HepG2 (cell line): Measurements from ENCODE around the gene GMFB. TPM values are rescaled to one million over a fixed set of nuclear protein-coding genes. Genes with fewer than 3 reads are reported as not detected.

Source experiments
- ATAC-seq: fragments of 200-7000 bp; cut with Tn5 transposase; 3 replicates; pipeline ENCODE4 v1.9.1; 2020; ENCODE audit warnings: mild to moderate bottlenecking, moderate library complexity
- BruUV-seq: library from RNA; stranded (reverse); fragments of 400-500 nt; replicated peaks from 2 replicates; lab custom pipeline; 2021; lab: Mats Ljungman, UMichigan
- CTCF ChIA-PET: fragments of 300-600 bp; formaldehyde crosslinking; extraction: SDS; loops from one replicate; lab custom pipeline; 2021; ENCODE audit warnings: low total read pairs, inconsistent platforms, low intra/inter-chr PET ratio; lab: Yijun Ruan, JAX
- POLR2A ChIA-PET: fragments of 350-600 bp; sonication (Branson Sonifier 250); formaldehyde crosslinking; loops from one replicate; lab custom pipeline; 2020; ENCODE audit warnings: antibody characterized with exemption, inconsistent platforms; lab: Yijun Ruan, JAX
- DNase-seq: peaks from one replicate; pipeline ENCODE4 v3.0.0-alpha.2; 2015; ENCODE audit warnings: low spot score
- FAIRE-seq: peaks from 3 replicates; lab custom pipeline; 2011; peaks lifted over from hg19 to GRCh38; lab: Jason Lieb, UNC
- H2AFZ ChIP-seq: one replicate; pipeline ENCODE4 v1.6.1; 2011; ENCODE audit warnings: low read length, inconsistent platforms
- H3K27ac ChIP-seq: fragments of 300-600 bp; 3 replicates; pipeline ENCODE4 v1.8.0; 2011; ENCODE audit warnings: mixed run types, mild to moderate bottlenecking, mixed read lengths, low read length, inconsistent platforms; ENCODE audit not compliant: insufficient read depth; ENCODE audit errors: extremely low read length
- H3K27me3 ChIP-seq, 2 experiments: fragments of 200-600 bp in 1 of 2; 2 replicates in 1 of 2; 3 replicates in 1 of 2; pipeline versions ENCODE4 v1.6.0 to v1.8.0; 2011; ENCODE audit warnings: low read length in 2 of 2, mild to moderate bottlenecking in 2 of 2, moderate library complexity in 2 of 2, inconsistent platforms in 1 of 2; ENCODE audit not compliant: insufficient read depth in 2 of 2, control insufficient read depth in 1 of 2
- H3K36me3 ChIP-seq, 2 experiments: fragments of 200-600 bp in 1 of 2; replicated peaks in 1 of 2; 2 replicates in 1 of 2; 3 replicates in 1 of 2; pipeline versions ENCODE4 v1.5.1 to v1.8.0; 2011; ENCODE audit warnings: low read length in 2 of 2, inconsistent platforms in 1 of 2; ENCODE audit not compliant: insufficient read depth in 2 of 2, control insufficient read depth in 1 of 2
- H3K4me1 ChIP-seq: 2 replicates; pipeline ENCODE4 v1.5.1; 2012; ENCODE audit warnings: low read length, inconsistent platforms; ENCODE audit not compliant: insufficient read depth
- H3K4me2 ChIP-seq: 2 replicates; pipeline ENCODE4 v1.6.0; 2011; ENCODE audit warnings: low read depth, low read length, inconsistent platforms
- H3K4me3 ChIP-seq, 3 experiments: fragments of 200-600 bp in 1 of 3; sonication (generic), shearing (Covaris generic) in 1 of 3; replicated peaks in 1 of 3; 2 replicates each; pipeline ENCODE4 v1.5.1; 2011 to 2016; ENCODE audit warnings: low read length in 3 of 3, inconsistent platforms in 2 of 3, low read depth in 2 of 3, mild to moderate bottlenecking in 2 of 3, control low read depth in 1 of 3, mixed read lengths in 1 of 3; ENCODE audit not compliant: insufficient read depth in 1 of 3
- H3K79me2 ChIP-seq: one replicate; pipeline ENCODE4 v1.6.1; 2011; ENCODE audit warnings: low read length, inconsistent platforms; ENCODE audit not compliant: insufficient read depth
- H3K9ac ChIP-seq: 2 replicates; pipeline ENCODE4 v1.6.0; 2011; ENCODE audit warnings: mild to moderate bottlenecking, low read depth, low read length, inconsistent platforms; ENCODE audit not compliant: insufficient read depth
- H3K9me3 ChIP-seq: 2 replicates; pipeline ENCODE4 v1.5.1; 2012; ENCODE audit warnings: mild to moderate bottlenecking, low read length
- H4K20me1 ChIP-seq: 2 replicates; pipeline ENCODE4 v1.6.0; 2011; ENCODE audit warnings: inconsistent platforms, mild to moderate bottlenecking, low read length, moderate library complexity; ENCODE audit not compliant: insufficient read depth
- AHR ChIP-seq: IDR thresholded peaks from 2 replicates; pipeline ENCODE4 v1.6.1; 2018; ENCODE audit warnings: missing genetic modification reagents, missing compliant biosample characterization
- ASH2L ChIP-seq: fragments of 300-600, 200-600 bp; sonication (generic); IDR thresholded peaks from 2 replicates; pipeline ENCODE4 v1.7.0; 2017; ENCODE audit warnings: low read depth, mild to moderate bottlenecking, moderate library complexity, mixed read lengths, low read length; ENCODE audit not compliant: insufficient read length
- KLF12 ChIP-seq: sonication (generic); formaldehyde crosslinking; IDR thresholded peaks from 2 replicates; pipeline ENCODE4 v1.4.0; 2020; ENCODE audit warnings: missing genetic modification reagents, borderline replicate concordance
- RFX1 ChIP-seq: fragments of 450-650 bp; IDR thresholded peaks from 2 replicates; pipeline ENCODE4 v1.6.1; 2017
- ZFYVE20 ChIP-seq: sonication (generic); formaldehyde crosslinking; IDR thresholded peaks from 2 replicates; pipeline ENCODE4 v1.8.0; 2023; ENCODE audit warnings: low read depth, mild to moderate bottlenecking, moderate library complexity, missing genetic modification reagents, borderline replicate concordance
- ZKSCAN1 ChIP-seq: fragments of 150-350 bp; IDR thresholded peaks from 2 replicates; pipeline ENCODE4 v1.6.1; 2014; ENCODE audit warnings: low read length
- ZNF772 ChIP-seq: sonication (generic); formaldehyde crosslinking; IDR thresholded peaks from 2 replicates; pipeline ENCODE4 v1.5.0; 2020; ENCODE audit warnings: mild to moderate bottlenecking, missing genetic modification reagents
- ZSCAN12 ChIP-seq: sonication (generic); formaldehyde crosslinking; IDR thresholded peaks from 2 replicates; pipeline ENCODE4 v1.9.0; 2021; ENCODE audit warnings: mild to moderate bottlenecking, missing genetic modification reagents
- WGBS: methylation state at CpG from one replicate; pipeline ENCODE4 v1.1.6; 2017; ENCODE audit warnings: low lambda C conversion rate; 5-methylcytosine and 5-hydroxymethylcytosine counted together
- in situ Hi-C: cut with HindIII; loops from 2 replicates; pipeline ENCODE4 v1.10.0; 2017; ENCODE audit warnings: low pct_unique_long_range_greater_than_20kb; ENCODE audit not compliant: extremely low pct_ligation_motif_present
- intact Hi-C: fragments of 100-400 bp; cut with micrococcal nuclease; formaldehyde crosslinking; loops from one replicate; pipeline ENCODE4 v1.10.0; 2022; ENCODE audit not compliant: unreplicated experiment
- polyA plus RNA-seq, 8 experiments: library from polyadenylated mRNA; depleted of rRNA in 3 of 8; stranded (reverse) in 7 of 8; unstranded in 1 of 8; fragments of >200 nt; fragmentation: Illumina TruSeq in 4 of 8; extraction: Trizol in 4 of 8; gene quantifications; 2 replicates each; pipeline versions ENCODE4 v1.2.1 to v1.2.3, GENCODE V29; 2011 to 2016; ENCODE audit warnings: low read depth in 4 of 8, missing spikeins in 1 of 8, mixed read lengths in 1 of 8; ENCODE audit not compliant: insufficient read depth in 1 of 8
- total RNA-seq, 5 experiments: library from RNA; depleted of rRNA; stranded (reverse); fragments of >200 nt; fragmentation: Illumina TruSeq; extraction: Trizol; gene quantifications; 2 replicates each; pipeline ENCODE4 v1.2.3, GENCODE V29; 2016; ENCODE audit warnings: low read depth in 1 of 5
- TF ChIP-seq, protein P1 (sequence below): sonication (generic); formaldehyde crosslinking; IDR thresholded peaks from 2 replicates; pipeline ENCODE4 v1.8.0; 2022; ENCODE audit warnings: missing genetic modification reagents, mild to moderate bottlenecking, inconsistent platforms, borderline replicate concordance
- TF ChIP-seq, protein P2 (sequence below): sonication (generic); formaldehyde crosslinking; IDR thresholded peaks from 2 replicates; pipeline ENCODE4 v1.4.0; 2020; ENCODE audit warnings: mild to moderate bottlenecking, missing genetic modification reagents
- TF ChIP-seq, protein P3 (sequence below): sonication (generic); formaldehyde crosslinking; IDR thresholded peaks from 2 replicates; pipeline ENCODE4 v1.5.0; 2020; ENCODE audit warnings: missing genetic modification reagents
- TF ChIP-seq, protein P4 (sequence below): sonication (generic); formaldehyde crosslinking; IDR thresholded peaks from 2 replicates; pipeline ENCODE4 v1.8.0; 2022; ENCODE audit warnings: mild to moderate bottlenecking, missing genetic modification reagents
- TF ChIP-seq, protein P5 (sequence below): sonication (generic); formaldehyde crosslinking; IDR thresholded peaks from 2 replicates; pipeline ENCODE4 v1.5.0; 2020; ENCODE audit warnings: mild to moderate bottlenecking, missing genetic modification reagents

GMFB gene
- total and polyA plus RNA-seq, 2 of the 13 experiments (the other 11 are each of a cell fraction or from before 2014, with no cell fraction given) = 17.3 to 68.2 TPM

DNA sequence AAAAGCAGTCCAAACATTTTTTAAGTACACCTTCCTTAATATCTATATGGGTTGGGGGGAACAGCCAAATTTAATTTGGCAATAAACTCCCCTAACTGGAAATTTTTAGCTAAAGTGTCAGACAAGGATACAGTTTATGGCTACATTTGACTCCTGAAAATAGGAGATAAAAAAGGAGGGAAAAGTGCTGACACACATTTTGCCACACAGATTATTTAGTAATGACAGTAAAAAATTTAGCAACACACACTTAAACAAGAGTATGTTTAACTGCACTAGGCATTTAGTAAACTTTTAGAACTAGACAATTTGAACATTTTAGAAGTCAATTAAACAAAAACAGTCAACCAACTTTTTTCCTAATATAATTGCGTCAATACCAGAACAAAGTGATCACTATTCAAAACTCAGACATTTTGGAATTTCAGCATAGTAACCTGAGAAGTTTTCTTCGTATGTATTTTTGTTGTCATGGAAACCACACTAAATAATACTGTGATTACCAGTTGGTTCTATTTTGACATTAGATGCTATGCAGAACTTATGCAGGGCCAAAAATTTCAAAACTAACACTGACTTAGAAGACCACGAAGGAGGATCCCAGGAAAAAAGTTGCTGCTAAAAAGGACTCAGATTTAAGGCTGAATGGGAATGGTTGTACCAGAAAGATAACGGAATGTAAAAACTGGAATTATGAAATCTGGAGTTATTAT lies 13.4 kb downstream of the GMFB start (continued):
- TF ChIP-seq ZFYVE20 (CRISPR knock-in tag) = no peak
- TF ChIP-seq RFX1 = peak; percentile 34; the same call in 1 of the 2 replicates
- TF ChIP-seq, protein P1, sequence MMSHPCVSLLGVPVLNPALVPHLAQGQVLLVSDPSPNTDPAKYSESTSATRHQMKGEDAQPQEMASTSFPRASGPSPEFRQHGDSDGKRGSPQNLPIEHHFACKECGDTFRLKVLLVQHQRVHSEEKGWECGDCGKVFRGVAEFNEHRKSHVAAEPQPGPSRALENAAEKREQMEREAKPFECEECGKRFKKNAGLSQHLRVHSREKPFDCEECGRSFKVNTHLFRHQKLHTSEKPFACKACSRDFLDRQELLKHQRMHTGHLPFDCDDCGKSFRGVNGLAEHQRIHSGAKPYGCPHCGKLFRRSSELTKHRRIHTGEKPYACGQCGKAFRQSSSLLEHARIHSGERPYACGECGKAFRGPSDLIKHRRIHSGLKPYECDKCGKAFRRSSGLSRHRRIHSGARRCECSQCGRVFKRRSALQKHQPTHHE (CRISPR knock-in tag) = no peak
- TF ChIP-seq, protein P2, sequence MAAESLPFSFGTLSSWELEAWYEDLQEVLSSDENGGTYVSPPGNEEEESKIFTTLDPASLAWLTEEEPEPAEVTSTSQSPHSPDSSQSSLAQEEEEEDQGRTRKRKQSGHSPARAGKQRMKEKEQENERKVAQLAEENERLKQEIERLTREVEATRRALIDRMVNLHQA (CRISPR knock-in tag) = no peak
- TF ChIP-seq AHR (CRISPR knock-in tag) = no peak
- no peak for TF ChIP-seq KLF12 (CRISPR knock-in tag)

DNA sequence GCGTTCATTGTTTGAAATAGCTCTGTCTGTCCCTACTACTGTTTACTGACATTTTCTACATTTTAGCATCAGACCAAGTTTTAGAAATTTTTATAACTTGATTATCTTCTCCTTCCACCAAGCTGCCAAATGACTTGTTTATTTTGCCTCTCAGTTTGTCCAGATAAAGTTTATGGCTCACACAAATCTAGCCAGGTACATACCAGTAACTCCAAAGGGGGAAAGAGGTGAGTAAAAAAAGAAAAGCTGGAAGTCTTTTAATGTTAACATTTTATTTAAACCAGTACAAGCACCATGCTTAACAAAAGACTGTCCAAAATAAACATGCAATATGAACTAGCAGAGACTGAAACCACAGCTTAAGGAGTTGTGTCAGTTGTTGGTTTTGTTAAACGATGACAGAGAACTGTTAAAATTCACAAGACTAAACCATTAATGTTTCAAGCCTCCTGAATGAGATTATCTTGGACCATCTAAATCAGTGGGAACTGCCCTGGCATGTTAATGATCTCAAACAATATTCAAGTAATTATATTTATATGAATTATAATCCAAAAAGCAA lies 14.5 kb downstream of the GMFB start:
- no peaks in the 10 kb centered on the region for H3K27me3 ChIP-seq
- DNase-seq (no peak), FAIRE-seq (peak; percentile 43), ATAC-seq (no peak)
- H3K4me1 ChIP-seq = 0 out of 2 replicates have a peak, but pooled peaks cover 14% of the 10 kb centered on the region
- no peaks in the 10 kb centered on the region for H3K9me3 ChIP-seq
- ChIA-PET POLR2A (no interaction called here), CTCF (no interaction called here)
- no peaks in the 10 kb centered on the region for H4K20me1 ChIP-seq
- no peak overlapping the region for H3K4me3 ChIP-seq
- no peak overlapping the region for H3K27ac ChIP-seq
- no peak overlapping the region for H2AFZ ChIP-seq
- in situ Hi-C loops = no loop called here
- no peak overlapping the region for H3K4me2 ChIP-seq
- intact Hi-C loops = no loop called here
- H3K79me2 ChIP-seq = no peaks in the 10 kb centered on the region
- no peak overlapping the region for H3K9ac ChIP-seq
- WGBS = 96% methylated on average over 2 of the region's 2 CpGs
- no TSS peak for BruUV-seq
- peaks cover 3 to 19% of the 10 kb centered on the region in 2 experiments; a peak in 4 of 5 replicates for H3K36me3 ChIP-seq
- TF ChIP-seq, protein P3, sequence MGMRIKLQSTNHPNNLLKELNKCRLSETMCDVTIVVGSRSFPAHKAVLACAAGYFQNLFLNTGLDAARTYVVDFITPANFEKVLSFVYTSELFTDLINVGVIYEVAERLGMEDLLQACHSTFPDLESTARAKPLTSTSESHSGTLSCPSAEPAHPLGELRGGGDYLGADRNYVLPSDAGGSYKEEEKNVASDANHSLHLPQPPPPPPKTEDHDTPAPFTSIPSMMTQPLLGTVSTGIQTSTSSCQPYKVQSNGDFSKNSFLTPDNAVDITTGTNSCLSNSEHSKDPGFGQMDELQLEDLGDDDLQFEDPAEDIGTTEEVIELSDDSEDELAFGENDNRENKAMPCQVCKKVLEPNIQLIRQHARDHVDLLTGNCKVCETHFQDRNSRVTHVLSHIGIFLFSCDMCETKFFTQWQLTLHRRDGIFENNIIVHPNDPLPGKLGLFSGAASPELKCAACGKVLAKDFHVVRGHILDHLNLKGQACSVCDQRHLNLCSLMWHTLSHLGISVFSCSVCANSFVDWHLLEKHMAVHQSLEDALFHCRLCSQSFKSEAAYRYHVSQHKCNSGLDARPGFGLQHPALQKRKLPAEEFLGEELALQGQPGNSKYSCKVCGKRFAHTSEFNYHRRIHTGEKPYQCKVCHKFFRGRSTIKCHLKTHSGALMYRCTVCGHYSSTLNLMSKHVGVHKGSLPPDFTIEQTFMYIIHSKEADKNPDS (CRISPR knock-in tag) = no peak
- TF ChIP-seq ZNF772 (CRISPR knock-in tag) (no peak), ASH2L (no peak), ZKSCAN1 (no peak), ZSCAN12 (CRISPR knock-in tag) (no peak)
- TF ChIP-seq, protein P4, sequence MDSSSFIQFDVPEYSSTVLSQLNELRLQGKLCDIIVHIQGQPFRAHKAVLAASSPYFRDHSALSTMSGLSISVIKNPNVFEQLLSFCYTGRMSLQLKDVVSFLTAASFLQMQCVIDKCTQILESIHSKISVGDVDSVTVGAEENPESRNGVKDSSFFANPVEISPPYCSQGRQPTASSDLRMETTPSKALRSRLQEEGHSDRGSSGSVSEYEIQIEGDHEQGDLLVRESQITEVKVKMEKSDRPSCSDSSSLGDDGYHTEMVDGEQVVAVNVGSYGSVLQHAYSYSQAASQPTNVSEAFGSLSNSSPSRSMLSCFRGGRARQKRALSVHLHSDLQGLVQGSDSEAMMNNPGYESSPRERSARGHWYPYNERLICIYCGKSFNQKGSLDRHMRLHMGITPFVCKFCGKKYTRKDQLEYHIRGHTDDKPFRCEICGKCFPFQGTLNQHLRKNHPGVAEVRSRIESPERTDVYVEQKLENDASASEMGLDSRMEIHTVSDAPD = no peak
- TF ChIP-seq, protein P5, sequence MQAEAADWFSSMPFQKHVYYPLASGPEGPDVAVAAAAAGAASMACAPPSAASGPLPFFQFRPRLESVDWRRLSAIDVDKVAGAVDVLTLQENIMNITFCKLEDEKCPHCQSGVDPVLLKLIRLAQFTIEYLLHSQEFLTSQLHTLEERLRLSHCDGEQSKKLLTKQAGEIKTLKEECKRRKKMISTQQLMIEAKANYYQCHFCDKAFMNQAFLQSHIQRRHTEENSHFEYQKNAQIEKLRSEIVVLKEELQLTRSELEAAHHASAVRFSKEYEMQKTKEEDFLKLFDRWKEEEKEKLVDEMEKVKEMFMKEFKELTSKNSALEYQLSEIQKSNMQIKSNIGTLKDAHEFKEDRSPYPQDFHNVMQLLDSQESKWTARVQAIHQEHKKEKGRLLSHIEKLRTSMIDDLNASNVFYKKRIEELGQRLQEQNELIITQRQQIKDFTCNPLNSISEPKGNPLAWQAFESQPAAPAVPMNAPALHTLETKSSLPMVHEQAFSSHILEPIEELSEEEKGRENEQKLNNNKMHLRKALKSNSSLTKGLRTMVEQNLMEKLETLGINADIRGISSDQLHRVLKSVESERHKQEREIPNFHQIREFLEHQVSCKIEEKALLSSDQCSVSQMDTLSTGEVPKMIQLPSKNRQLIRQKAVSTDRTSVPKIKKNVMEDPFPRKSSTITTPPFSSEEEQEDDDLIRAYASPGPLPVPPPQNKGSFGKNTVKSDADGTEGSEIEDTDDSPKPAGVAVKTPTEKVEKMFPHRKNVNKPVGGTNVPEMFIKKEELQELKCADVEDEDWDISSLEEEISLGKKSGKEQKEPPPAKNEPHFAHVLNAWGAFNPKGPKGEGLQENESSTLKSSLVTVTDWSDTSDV (CRISPR knock-in tag) = no peak
